B cell (primary cell): ENCODE data around the gene CRYZ.

Source experiments
- CTCF ChIP-seq: fragments of 200-600 bp; IDR thresholded peaks from one replicate; pipeline ENCODE4 v1.8.0; 2022; ENCODE audit warnings: antibody characterized with exemption, mild to moderate bottlenecking
- EZH2 ChIP-seq: IDR thresholded peaks from 2 replicates; pipeline ENCODE4 v1.6.1; 2012; ENCODE audit warnings: borderline replicate concordance, low read depth, mild to moderate bottlenecking, moderate library complexity, low read length; ENCODE audit not compliant: insufficient read depth, poor library complexity, severe bottlenecking

GRCh38 chr1:74703386-74704182, 29.3 kb downstream of the CRYZ start:
- TF ChIP-seq CTCF: no peak
- TF ChIP-seq EZH2: no peak
